SKM-1 (cell line): ENCODE data around the gene PAPPA.

Source experiments
- DNase-seq: peaks from one replicate; lab custom pipeline; 2025; ENCODE audit not compliant: unreplicated experiment; lab: John Stamatoyannopoulos, UW

The PAPPA gene

DNA sequence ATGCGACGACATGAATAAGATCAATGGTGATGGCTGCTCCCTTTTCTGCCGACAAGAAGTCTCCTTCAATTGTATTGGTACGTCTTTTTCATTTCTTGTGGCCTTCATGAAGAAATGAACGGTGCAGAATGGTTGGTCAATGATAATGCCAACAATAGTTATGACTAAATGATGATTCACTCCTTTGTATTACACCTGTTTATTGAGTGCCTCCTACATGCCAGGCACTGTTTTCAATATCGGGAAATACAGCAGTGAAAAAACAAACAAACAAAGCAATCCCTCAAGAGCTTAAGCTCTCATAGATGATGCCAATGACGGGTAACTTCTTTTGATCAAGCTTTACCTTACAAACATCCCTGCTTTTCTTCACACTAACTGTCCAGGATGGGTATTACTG, 117.7 kb downstream of the PAPPA start:
- no peak for DNase-seq

DNA sequence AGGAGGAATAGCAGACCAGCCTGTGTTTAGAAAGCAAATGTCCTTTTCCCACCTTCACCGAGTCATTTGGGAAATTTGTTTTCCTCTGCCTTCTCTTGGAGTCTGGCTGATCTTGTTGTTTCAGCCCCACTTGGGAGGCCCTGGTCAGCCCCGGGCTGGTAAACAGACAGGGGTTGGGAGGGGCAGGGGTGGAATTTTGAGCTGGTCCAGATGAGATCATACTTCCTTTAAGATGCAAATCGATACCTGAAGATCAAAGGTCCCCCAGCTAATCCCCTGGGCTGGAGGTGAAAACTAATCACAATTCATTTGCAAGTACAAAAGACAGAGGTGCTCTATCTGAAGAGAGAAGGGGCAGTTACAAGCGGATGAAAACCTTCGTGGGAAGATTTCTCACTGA, 118.4 kb downstream of the PAPPA start:
- DNase-seq = no peak

DNA sequence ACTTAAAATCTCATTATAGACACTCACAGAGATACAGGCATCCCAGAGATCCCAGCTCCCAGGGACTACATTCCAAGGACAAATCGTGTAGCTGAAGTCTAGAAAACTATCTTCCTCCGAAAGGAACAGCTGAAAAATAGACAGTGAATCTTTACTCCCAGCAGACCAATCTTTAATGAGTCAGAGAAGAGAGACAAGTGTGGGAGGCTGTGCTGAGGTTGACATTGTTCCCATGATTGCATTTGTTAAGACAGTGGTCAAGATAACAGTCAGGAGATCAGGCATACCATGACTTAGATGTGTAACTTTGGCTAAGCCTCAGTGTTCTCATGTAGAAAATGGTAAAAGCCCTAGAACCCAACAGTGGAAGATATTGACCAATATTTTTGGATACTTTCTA, 120.7 kb downstream of the PAPPA start:
- DNase-seq = no peak

DNA sequence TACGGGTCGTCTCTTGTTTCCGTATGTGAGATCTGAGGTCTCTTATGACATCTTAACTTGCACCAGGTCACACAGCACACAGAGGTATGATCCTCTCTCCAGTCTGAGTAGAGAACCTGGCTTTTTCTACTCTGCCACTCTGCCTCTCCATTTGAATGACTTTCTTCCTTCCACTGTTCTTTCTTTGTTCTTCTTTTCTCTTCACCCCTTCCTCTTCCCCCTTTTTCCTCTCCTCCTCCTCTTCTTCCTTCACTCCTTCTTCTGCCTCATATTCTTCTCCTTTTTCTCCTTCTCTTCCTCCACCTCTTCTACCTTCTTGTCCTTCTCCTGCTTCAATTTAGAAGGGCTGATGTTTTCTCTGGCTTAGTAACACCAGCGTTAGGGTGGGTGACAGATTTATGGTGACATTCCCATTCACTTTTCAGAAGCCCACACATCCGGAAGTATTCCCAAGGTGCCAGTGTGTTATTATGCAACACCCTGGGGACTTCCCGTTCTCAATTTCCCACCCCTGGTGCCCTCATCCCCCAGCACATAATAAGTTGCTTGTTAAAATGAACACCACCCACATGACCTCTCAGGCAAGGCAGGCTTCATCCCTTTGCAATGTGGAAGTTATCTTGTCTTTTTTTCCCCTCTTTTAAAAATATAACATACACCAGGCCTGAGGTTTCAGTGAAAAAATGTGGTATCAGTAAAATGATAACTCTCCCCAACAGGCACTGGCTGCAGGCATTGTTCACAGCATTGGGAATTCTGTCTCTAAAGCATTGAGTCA, 122.0 kb downstream of the PAPPA start:
- DNase-seq = no peak

DNA sequence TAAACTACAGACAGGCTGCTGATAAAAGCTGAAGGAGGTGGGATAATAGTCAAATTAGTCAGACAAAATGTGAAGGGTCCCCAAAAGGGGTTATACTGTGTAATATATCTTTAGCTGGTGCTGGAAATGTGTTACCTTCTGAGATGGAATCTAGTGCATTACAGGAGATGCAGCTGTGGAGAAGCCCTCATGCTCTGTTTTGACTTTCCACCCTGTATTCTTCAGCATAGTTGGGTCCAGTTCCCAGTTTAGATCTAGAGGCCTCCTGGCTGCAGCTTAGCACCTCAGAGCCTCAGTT, 122.6 kb downstream of the PAPPA start:
- DNase-seq = no peak

DNA sequence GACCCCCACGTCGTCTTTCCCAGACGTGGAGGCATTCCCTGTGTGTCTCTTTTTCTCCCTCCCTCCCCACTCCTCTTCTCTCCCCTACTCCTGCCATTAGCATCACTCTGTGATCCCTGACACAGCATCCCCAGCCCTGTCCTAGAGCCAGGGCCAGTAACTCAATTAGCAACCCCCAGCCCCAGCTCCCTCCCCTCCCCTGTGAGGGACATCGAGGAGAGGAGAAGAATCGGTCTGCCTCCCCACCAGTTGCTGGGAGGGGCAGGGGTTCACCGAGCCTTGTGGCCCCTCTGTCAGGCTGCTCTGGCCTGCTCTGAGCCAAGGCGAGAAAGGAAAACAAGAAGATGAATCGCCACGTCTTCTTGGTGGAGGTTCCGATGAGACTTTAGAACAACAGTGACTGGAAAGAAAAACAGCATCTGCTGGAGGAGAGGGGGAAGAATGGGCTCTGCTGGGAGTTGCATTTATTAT, 123.1 kb downstream of the PAPPA start:
- DNase-seq = no peak

DNA sequence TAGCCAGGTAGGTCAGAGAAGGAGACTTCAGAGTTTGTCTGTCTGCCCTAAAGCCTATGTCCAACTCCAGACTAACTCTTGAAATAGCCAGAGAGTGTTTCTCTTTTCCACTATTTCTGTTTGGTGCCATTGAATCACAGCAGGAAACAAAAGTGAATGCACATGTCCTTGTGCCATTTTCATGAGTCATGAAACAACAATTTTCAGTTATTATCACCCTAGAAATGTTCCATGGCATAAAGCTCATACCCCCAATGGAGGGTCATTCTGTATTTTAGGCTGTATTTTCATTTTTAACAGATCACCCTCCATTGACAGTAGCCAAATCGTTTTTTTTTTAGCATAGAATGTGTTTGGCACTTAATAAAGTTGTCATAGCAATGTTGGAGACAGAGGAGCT, 124.7 kb downstream of the PAPPA start:
- no peak for DNase-seq

DNA sequence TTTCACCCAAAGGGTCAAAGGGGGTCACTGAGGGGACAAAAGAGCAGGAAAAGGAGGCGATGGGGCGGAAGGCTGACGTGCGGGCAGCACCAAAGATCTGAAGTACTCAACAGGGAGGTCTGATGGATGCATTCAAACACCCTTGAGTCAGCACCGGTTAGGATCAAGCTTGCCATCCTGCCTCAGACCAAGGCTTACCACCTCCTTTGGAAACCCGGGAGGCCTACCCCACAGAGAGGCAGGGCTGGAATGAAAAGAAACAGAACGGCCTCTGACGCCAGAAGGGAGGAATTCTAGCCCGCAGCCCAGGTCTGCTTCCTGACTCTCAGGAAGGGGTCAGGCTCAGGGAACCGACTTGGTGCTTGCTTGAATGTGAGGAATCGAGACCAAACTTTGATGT, 125.6 kb downstream of the PAPPA start:
- DNase-seq = no peak

DNA sequence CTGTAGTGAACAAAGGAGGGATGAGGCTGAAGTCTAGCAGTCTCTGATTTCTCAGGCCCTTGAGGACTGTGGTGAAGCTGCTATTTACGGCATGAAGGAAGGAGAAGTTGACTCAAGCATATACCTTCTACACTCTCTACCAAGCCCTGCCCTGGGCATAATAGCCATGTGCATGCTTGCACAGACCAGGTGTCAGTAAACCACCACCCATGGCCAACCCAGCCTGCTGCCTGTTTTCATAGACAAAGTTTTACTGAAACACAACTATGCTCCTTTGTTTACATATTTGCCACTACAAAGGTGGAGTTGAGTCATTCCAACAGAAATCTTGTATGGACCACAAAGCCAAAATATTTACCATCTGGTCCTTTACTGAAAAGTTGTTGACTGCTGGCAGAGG, 126.9 kb downstream of the PAPPA start:
- no peak for DNase-seq

DNA sequence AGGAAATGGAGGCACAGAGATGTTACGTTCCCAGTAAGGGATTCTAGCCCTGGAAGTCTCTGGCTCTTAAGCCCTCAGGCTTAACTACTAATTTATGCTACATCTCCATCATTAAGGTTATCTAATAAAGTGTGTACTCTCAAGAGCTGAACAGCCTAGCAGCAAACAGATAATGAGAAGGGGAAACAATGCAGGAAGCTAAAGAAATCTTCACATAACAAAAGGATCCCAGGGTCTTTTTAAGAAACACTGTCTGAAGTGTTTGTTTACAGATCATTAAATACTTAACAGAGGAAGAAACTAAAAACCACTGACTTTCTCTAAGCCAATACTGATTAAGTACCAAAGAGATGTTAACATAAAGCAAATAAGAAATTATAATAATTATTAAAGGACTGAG, 129.0 kb downstream of the PAPPA start:
- no peak for DNase-seq

DNA sequence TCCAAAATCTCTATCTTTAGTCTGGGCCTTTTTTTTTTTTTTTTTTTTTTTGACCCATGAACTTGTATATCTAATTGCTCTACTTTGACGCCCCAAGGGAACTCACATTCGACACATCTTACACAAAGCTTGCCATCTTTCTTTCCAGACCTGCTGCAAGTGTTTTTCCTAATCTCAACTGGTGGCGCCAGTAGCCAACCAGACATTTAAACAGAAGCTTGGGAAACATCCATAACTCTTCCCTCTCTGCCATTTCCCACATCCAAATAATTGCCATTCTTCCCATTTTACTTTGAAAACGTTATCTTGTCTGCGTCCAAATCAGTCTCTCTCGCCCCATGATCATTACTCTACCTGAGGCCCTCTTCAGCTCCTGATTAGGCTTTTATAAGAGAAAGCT, 130.9 kb downstream of the PAPPA start:
- DNase-seq = no peak

DNA sequence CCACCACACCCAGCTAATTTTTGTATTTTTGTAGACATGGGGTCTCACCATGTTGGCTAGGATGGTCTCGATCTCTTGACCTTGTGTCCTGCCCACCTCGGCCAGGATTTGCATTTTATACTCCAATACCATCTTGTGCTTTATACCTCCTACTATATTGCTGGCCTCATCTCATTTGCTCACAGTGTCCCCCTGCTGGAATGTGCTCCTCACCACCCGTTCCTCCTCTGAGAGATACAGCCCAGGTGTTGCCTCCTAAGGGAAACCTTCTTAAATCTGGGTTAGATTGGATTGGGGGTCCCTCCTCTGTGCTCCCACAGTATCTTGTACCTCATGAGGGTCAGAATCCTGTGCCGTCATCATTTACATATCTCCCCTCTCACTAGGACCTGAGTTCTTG, 131.7 kb downstream of the PAPPA start:
- no peak for DNase-seq

DNA sequence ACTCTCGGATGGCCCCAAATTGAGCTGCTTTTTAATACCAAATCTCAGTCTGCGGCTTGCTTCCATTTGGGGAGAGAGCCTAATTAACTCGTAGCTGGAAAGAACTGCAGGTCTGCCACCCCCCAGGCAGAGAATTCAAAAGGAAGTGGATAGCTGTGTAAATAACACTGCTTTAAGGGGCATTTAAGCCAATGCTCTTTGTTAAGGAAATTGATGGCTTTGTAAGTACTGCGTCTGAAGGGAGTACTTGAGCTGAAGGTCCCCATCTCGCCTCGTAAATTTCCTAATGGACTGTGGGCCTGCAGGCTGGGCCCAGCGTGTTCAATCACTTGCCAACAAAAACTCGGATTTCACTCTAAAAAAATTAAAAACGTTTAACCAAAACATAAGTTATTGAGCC, 132.7 kb downstream of the PAPPA start:
- no peak for DNase-seq

DNA sequence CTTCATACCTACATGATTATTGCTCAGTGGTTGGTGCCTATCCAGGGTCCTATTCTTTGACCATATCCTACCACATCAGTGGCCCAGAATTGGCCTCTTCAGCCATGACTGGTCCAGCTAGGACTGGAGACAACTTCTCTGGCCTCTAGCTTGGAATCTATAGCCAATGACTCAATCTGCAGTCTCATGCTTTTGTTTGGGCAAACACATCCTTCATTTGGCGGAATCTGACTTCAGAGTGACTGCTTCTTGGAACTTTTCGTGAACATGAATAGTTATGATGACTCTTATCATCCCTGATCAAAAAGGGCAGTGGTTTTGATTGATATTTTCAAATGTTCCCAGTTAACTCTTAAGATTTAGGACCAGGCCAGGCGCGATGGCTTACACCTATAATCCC, 134.1 kb downstream of the PAPPA start:
- DNase-seq = no peak

DNA sequence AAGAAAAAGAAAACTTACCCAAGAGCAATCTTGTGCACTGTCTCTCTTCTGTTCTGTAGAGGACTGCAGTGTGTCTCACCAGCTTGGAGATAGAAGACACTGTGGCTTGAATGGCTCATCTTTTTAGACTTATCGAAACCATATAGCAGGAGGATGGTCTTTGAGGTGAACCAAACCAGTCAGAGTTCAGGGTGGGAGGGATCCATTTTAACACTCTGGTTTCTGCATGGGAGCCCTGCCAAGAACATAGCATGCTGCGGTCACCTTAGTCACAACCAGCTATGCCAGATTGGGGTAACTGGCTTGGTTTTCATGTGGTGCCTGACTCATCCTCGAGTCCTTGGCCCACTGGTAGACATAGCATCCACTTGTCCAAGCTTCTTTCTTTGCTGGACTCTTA, 135.1 kb downstream of the PAPPA start:
- DNase-seq = no peak

DNA sequence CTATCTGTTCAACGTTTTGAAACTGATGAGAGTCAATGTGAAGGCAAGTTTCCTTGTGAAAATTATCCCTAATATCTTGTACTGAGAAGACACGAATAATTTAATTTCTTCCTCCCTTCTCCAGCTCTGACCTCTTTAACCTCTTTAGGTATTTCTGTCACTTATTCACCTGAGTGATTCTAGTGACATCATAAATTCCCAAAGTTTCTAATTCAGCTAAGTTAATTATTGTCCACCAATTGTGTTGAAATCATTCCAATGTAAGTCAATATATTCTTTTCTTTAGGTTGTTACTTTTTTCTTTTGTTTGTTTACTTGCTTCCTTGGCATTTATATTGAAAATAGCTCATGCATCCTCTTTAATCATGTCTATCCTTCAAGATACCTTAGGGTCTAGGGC, 143.8 kb downstream of the PAPPA start:
- no peak for DNase-seq

DNA sequence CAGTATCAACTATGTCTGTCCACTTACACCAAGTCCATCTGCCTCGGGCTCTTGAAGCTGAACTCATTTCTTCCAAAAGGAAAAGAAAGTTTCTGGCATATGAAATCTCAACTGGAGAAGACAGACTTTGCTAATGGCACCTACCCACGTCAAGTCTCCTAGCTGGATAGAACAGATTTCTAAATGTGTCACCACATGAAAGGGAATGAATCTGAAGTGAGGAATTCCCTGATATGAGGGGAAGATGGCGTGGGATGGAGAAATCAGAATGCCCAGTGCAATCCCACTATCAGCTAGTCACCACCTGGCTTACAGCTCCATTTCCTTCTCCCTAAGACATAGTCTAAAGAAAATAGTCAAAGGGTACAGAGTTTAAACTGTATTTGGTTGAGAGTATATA, 144.7 kb downstream of the PAPPA start:
- no peak for DNase-seq

DNA sequence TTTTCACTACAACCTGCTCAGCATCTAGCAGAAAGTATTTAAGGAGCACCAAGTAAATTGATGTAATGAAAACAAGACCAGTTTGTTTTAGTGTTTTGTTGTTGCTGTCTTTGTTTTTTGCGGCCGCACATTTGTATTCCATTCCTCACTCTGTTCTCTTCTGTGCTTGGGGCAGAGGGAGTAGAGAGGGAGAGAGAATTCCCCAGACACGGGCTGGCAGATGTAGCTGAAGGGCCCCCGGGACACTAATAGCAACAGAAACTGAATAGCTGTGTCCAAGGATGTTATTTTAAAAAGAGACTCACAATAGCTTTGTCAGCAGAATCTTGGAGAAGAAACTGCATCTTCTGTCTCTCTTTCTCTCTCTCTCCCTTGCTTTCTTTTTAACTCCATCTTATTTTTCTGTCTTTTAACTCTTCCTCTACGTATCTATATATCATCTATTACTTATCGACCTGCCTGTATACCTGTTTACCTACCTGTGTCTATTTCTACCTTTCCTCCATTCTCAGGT, 145.3 kb downstream of the PAPPA start:
- no peak for DNase-seq

DNA sequence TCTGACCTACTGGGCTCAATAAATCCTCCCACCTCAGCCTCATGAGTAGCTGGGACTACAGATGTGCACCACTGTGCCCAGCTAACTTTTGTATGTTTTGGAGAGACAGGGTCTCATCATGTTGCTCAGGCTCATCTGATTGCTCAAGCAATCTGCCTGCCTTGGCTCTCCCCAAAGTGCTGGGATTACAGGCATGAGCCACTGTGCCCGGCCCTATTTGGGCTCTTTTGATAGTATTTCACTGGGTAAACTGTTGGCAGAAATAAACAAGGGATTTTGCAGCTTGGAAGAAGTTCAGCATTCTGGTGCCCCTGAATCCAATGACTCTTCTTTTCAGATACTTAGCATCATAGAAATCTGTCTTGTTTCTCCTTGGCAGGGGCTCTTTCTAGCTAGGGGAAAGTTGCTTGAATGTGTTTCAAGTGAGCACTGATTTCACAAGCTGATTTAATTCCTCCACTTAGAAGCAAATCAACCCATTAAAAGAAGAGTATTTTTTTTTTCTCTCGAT, 146.8 kb downstream of the PAPPA start:
- no peak for DNase-seq

DNA sequence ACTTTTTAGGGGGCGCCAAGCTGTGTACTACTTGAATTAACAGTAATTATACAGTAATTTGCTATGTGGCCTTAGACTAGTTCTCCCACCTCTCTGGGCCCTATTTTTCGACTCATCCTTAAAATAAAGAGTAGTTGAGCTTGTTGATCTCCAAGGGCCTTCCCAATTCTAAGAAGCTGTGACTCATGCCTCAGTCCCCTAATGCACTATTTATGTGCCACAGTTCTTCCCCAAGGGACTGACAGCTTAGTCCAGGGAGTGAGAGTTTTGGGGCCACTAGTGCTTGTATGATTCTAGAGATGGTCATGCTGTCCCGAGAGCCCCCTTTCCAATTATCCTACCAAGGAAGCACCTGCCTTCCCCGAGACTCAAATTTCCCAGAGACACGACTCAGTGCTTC, 149.7 kb downstream of the PAPPA start:
- no peak for DNase-seq

DNA sequence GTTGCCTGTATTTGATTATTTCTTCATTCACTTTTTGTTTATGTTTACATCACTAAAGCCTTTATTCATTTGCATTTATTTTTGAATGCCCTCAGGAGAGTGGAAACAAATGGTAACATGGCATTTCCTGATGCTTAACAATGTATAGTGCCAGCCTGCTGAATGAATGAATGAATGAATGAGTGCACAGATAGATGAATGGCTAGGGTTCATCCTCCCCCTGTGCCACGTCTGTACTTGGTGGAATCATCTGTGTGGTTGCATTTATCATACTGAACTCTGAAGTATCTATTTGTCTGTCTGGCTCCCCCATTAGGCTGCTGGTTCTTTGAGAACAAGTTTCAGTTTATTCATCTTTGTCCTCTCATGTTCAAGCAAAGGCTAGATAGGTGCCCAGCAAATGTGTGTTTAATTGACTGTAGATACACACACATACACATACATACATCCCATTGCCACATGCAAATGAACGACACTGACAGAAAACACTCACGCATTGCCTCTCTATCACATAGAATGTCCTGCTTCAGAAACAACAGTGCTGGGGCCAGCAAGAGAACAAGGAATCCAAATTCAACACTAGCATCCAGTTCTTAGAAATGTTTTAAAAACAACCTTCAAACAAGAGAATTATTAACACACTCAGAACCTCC, 150.4 kb downstream of the PAPPA start:
- DNase-seq = no peak

DNA sequence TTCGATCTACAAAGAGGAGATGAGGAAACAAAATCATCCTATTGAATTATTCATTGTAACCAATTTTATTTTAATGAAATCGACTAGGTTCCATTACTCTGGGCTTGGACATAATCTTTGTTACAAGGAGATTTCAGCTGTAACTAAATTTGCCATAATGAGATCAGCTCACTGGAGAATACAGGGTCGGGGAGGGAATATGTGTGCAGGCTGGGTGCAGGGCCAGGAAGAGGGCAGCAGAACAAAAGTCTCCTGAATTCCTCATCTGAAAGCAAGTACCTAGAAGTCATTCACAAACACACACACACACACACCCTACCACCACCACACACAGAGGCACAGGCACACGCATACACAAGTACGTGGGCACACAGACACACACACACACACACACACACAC, 151.2 kb downstream of the PAPPA start:
- no peak for DNase-seq

DNA sequence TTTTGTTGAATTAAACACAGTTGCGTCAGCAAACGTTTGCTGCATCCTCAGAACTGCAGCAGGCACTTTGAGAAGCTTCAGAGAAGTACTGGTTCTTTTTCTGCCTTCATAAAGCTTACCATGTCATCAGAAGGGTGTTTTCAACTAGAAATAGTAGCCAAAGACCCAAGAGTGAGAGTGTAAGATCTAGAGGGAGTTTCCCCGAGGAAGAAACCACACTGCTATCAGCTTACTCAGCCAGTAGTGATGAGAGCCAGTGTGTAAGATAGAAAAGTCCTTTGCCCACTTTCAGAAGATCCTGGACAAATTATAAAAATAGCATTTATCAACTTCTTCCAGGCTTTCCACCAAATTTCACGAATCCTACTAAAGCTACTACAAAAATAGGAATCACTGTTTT, 154.5 kb downstream of the PAPPA start:
- no peak for DNase-seq
